SH-SY5Y (cell line): ENCODE results near the gene RET.

ENCODE experiments used
- GATA2 ChIP-seq: IDR thresholded peaks from 2 replicates; pipeline ENCODE4 v1.6.1; 2011; ENCODE audit warnings: mild to moderate bottlenecking, low read depth, low read length
- GATA3 ChIP-seq: IDR thresholded peaks from 2 replicates; pipeline ENCODE4 v1.6.1; 2011; ENCODE audit warnings: low read depth, mild to moderate bottlenecking, low read length, moderate library complexity

- TF ChIP-seq GATA3 = no peak
- TF ChIP-seq GATA2 = no peak
Observed at GRCh38 chr10:43131256-43131655, 54.4 kb downstream of the RET start.
